Ectodermal cell (in vitro differentiated cells): ENCODE data around the gene AKAP13.
"Not testable (repeated sequence)": the region's sequence is repeated elsewhere in the genome, so short reads cannot be mapped to it uniquely, and the experiment has no call there.

Source experiments
- H3K27ac ChIP-seq: 2 replicates; pipeline ENCODE4 v1.7.0; 2013; ENCODE audit warnings: mild to moderate bottlenecking, low read depth, low read length; ENCODE audit not compliant: insufficient read depth, poor library complexity, severe bottlenecking
- H3K27me3 ChIP-seq: 2 replicates; pipeline ENCODE4 v1.7.0; 2013; ENCODE audit warnings: mild to moderate bottlenecking, low read length; ENCODE audit not compliant: insufficient read depth, control insufficient read depth, poor library complexity, severe bottlenecking
- H3K36me3 ChIP-seq: one replicate; pipeline ENCODE4 v1.7.0; 2013; ENCODE audit warnings: low read length; ENCODE audit not compliant: control insufficient read depth, insufficient read depth
- H3K4me1 ChIP-seq: one replicate; pipeline ENCODE4 v1.7.0; 2013; ENCODE audit warnings: low read length; ENCODE audit not compliant: control insufficient read depth, insufficient read depth
- H3K4me3 ChIP-seq: 2 replicates; pipeline ENCODE4 v1.7.0; 2013; ENCODE audit warnings: low read depth, low read length, control low read depth; ENCODE audit not compliant: insufficient read depth
- H3K9me3 ChIP-seq: 2 replicates; pipeline ENCODE4 v1.7.0; 2013; ENCODE audit warnings: mild to moderate bottlenecking, low read length, moderate library complexity; ENCODE audit not compliant: control insufficient read depth
- WGBS, 2 experiments: methylation state at CpG; one replicate each; pipeline ENCODE4 v1.1.7; 2013; ENCODE audit warnings: missing lambda C conversion rate in 2 of 2; 5-methylcytosine and 5-hydroxymethylcytosine counted together

The AKAP13 gene

GRCh38 chr15:85788771-85789495 lies 408.5 kb downstream of the AKAP13 start:
- 83 to 85% methylated on average over 12 of the region's 12 CpGs for WGBS, 2 experiments
- peaks cover 25% of the 10 kb centered on the region for H3K4me1 ChIP-seq
- no peak overlapping the region for H3K27ac ChIP-seq
- no peaks in the 10 kb centered on the region for H3K27me3 ChIP-seq
- H3K36me3 ChIP-seq: no peaks in the 10 kb centered on the region
- no peak overlapping the region for H3K4me3 ChIP-seq
- H3K9me3 ChIP-seq: no peaks in the 10 kb centered on the region

DNA sequence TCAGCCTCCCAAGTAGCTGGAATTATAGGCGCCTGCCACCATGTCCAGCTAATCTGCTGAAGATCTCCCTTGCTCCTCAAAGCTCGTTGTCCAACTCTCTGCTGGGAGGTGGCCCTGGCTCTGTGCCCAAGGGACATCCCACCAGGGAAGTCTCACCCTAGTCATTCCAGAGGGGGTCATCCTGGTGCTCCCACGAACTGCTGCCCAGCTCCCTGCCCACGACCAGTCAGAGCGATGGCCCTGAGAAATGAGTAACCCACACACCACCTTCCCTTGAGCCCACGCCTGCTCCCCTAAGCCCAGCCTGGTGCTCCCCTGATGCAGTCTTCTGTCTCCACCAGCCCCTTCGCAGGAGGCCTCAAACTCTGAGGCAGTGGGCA lies 409.1 kb downstream of the AKAP13 start:
- no peak overlapping the region for H3K4me3 ChIP-seq
- peaks cover 25% of the 10 kb centered on the region for H3K4me1 ChIP-seq
- H3K9me3 ChIP-seq: no peaks in the 10 kb centered on the region
- H3K27ac ChIP-seq: no peak overlapping the region
- no peaks in the 10 kb centered on the region for H3K27me3 ChIP-seq
- 93% methylated on average over 7 of the region's 7 CpGs for WGBS, 2 experiments
- H3K36me3 ChIP-seq: no peaks in the 10 kb centered on the region

DNA sequence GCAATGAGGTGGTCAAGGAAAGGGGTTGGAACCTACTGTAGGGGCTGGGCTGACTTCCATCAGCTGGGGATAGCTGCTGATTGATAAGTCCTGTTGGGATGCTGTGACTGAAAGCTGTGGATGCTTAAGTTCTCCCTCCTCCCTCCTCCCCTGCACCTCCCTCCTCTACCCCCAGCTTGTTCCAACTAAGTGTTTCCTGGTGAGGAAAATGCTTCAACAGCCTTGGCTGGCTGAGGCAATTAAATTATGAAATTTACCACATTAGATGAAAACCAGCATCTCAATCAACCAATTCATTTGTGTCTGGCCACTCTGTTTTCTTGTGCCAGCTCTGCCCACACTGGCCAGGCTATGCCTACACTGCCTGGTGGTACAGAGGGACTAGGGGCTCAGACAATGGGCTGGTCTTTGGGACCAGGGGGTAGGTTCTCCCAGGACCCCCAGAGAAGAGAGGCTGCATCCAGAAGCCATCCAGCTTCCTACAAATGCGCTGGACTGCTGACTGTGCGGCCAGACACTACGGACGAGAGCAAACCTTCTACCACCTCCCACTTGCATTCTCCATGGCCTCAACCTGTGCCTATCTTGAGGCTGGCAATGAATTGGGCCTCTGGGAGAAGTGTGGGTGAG lies 411.8 kb downstream of the AKAP13 start:
- H3K9me3 ChIP-seq: no peaks in the 10 kb centered on the region
- no peak overlapping the region for H3K4me3 ChIP-seq
- H3K27me3 ChIP-seq: peaks cover 7% of the 10 kb centered on the region
- peaks cover 15% of the 10 kb centered on the region for H3K4me1 ChIP-seq
- 83 to 92% methylated on average over 4 of the region's 4 CpGs for WGBS, 2 experiments
- H3K36me3 ChIP-seq: no peaks in the 10 kb centered on the region
- H3K27ac ChIP-seq: no peak overlapping the region

GRCh38 chr15:85792912-85793590 lies 412.6 kb downstream of the AKAP13 start:
- Histone ChIP-seq H3K4me3 (peak overlapping the region; percentile 80), H3K36me3 (no peaks in the 10 kb centered on the region), H3K9me3 (no peaks in the 10 kb centered on the region), H3K4me1 (peaks cover 15% of the 10 kb centered on the region), H3K27me3 (peaks cover 7% of the 10 kb centered on the region), H3K27ac (no peak overlapping the region)
- WGBS, 2 experiments: 53 to 54% methylated on average over 14 of the region's 14 CpGs

GRCh38 chr15:85793641-85794597 lies 413.5 kb downstream of the AKAP13 start:
- WGBS, 2 experiments: 1% methylated on average over 56 of the region's 56 CpGs
- Histone ChIP-seq H3K4me1 (peaks cover 15% of the 10 kb centered on the region), H3K36me3 (no peaks in the 10 kb centered on the region), H3K27me3 (peaks cover 7% of the 10 kb centered on the region), H3K27ac (peak overlapping the region; percentile 85), H3K4me3 (peak overlapping the region; percentile 80), H3K9me3 (no peaks in the 10 kb centered on the region)

- Histone ChIP-seq H3K4me3 (peak within 1 kb of the TSS; percentile 80), H3K4me1 (peaks cover 10% of the 10 kb centered on the region), H3K9me3 (no peaks in the 10 kb centered on the region), H3K27ac (peak within 1 kb of the TSS; percentile 85), H3K36me3 (no peaks in the 10 kb centered on the region), H3K27me3 (peaks cover 7% of the 10 kb centered on the region)
- whole genome bisulfite sequencing, 2 experiments: 1% methylated on average over 65 to 66 of the region's 71 CpGs
Measured at GRCh38 chr15:85794598-85795336, 414.4 kb downstream of the AKAP13 start, which contains the start of gene KLHL25. TSS of gene KLHL25 (minus strand) at chr15:85794925. CDS start at chr15:85769810, 25,115 bp downstream.

DNA sequence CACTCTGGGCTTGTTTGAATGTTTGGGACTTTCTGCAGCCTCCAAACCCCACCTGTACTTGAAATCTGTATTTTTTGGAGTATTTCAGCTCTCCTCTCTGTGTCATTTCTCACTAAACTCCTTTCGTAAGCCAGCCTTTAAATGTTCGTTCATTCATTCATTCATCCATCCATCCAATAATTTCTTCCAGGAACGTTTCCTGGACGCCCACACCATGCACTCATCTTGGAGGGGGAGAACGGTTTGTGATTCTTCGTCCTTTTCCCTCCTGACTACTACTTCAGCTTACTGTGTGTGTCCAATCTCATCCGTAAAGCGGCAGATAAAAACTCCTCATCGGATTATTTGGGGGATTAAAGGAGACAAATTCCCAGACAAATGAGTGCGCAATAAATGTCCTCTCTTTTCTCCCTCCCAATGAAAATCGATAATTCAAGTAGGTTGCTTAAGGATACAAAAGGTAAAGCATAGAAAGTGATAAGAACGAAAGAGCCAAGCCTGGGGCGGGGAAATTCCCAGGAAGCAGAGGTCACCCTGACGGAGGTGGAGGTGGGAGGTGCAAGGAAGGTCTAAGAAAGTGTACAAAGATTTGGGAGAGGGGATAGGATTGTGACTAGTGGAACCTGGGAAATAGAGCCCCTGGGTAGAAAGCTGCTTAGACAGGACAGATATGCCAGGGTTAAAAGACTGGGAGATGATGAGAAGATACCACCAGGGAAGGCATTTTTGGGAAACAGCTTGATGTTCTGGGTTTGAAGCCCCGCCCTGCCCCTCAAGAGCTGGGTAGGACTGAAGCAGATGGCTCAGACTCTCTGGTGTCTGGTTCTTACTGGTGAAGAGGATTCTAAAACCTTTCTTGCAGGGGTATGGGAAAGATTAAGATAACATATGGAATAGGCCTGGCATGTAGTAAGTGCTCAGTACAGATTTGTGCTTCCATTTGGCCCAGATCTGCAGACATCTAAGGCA lies 415.2 kb downstream of the AKAP13 start:
- peak overlapping the region; percentile 7 for H3K4me3 ChIP-seq

DNA sequence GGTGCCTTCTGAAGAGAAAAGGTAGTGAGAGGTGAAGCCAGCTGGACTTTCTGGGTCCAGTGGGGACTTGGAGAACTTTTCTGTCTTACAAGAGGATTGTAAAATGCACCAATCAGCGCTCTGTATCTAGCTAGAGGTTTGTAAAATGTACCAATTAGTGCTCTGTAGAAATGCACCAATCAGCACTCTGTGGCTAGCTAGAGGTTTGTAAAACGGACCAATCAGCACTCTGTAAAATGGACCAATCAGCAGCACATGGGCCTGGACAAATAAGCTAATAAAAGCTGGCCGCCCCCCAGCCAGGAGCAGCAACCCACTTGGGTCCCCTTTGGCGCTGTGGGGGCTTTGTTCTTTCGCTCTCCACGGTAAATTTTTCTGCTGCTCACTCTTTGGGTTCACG lies 416.0 kb downstream of the AKAP13 start:
- H3K36me3 ChIP-seq, H3K27me3 ChIP-seq, H3K27ac ChIP-seq, H3K4me3 ChIP-seq, H3K9me3 ChIP-seq: not testable (repeated sequence)
- 95% methylated on average over 7 of the region's 7 CpGs for WGBS, 2 experiments
- peaks cover 10% of the 10 kb centered on the region for H3K4me1 ChIP-seq

More for the DNA sequence above, 415.2 kb downstream of the AKAP13 start:
- Histone ChIP-seq H3K9me3 (no peaks in the 10 kb centered on the region), H3K36me3 (no peaks in the 10 kb centered on the region), H3K27me3 (peaks cover 7% of the 10 kb centered on the region), H3K4me1 (peaks cover 10% of the 10 kb centered on the region), H3K27ac (no peak overlapping the region)
- 84 to 86% methylated on average over 14 to 15 of the region's 15 CpGs for WGBS, 2 experiments
